Measurements from ENCODE around the gene RNF112.

The RNF112 gene

GRCh38 chr17:19412984-19413383 is 2.0 kb downstream of the RNF112 start:
- no peak for DNase-seq (ENCODE audit: low read depth)
- H3K4me3 ChIP-seq (ENCODE audit: low read depth, low read length): no peak overlapping the region
- TF ChIP-seq CTCF (conservative IDR thresholded peaks at IDR 0.05; ENCODE audit: low read depth, low read length): no peak

GRCh38 chr17:19413761-19414160 is 2.7 kb downstream of the RNF112 start:
- H3K4me3 ChIP-seq (ENCODE audit: low read depth, low read length): no peak overlapping the region
- no peak for TF ChIP-seq CTCF (conservative IDR thresholded peaks at IDR 0.05; ENCODE audit: low read depth, low read length)
- DNase-seq (ENCODE audit: low read depth): no peak

- DNase-seq (ENCODE audit: low read depth): no peak
- TF ChIP-seq CTCF (conservative IDR thresholded peaks at IDR 0.05; ENCODE audit: low read depth, low read length): no peak
- H3K4me3 ChIP-seq (ENCODE audit: low read depth, low read length): no peak overlapping the region
Measured at GRCh38 chr17:19414396-19415280, 3.6 kb downstream of the RNF112 start.

- H3K4me3 ChIP-seq (ENCODE audit: low read depth, low read length): no peak overlapping the region
- no peak for DNase-seq (ENCODE audit: low read depth)
- TF ChIP-seq CTCF (conservative IDR thresholded peaks at IDR 0.05; ENCODE audit: low read depth, low read length): no peak
Measured at GRCh38 chr17:19415311-19415710, 4.3 kb downstream of the RNF112 start.

- no peak for TF ChIP-seq CTCF (conservative IDR thresholded peaks at IDR 0.05; ENCODE audit: low read depth, low read length)
- H3K4me3 ChIP-seq (ENCODE audit: low read depth, low read length): no peak overlapping the region
- no peak for DNase-seq (ENCODE audit: low read depth)
Measured at GRCh38 chr17:19415806-19416775, 5.1 kb downstream of the RNF112 start.

- H3K4me3 ChIP-seq (ENCODE audit: low read depth, low read length): no peak overlapping the region
- no peak for TF ChIP-seq CTCF (conservative IDR thresholded peaks at IDR 0.05; ENCODE audit: low read depth, low read length)
- DNase-seq (ENCODE audit: low read depth): no peak
Measured at GRCh38 chr17:19417611-19418010, 6.6 kb downstream of the RNF112 start.
